PC-9 (cell line): ENCODE measurements around the gene OXSM. TPM values are rescaled to one million over a fixed set of nuclear protein-coding genes. Genes with fewer than 3 reads are reported as not detected.
A peak's percentile ranks its signal among the peaks of the same experiment; 100 is the strongest.

ENCODE experiments used
- BruUV-seq: library from RNA; stranded (reverse); fragments of 400-500 nt; replicated peaks from 2 replicates; lab custom pipeline; 2021; lab: Mats Ljungman, UMichigan
- CTCF ChIA-PET: fragments of 300-600 bp; sonication (Branson Sonifier 250); formaldehyde crosslinking; loops from one replicate; lab custom pipeline; 2022; ENCODE audit warnings: antibody characterized with exemption; lab: Charles Lee
- POLR2A ChIA-PET: fragments of 300-600 bp; sonication (Branson Sonifier 250); formaldehyde crosslinking; loops from one replicate; lab custom pipeline; 2022; ENCODE audit warnings: antibody characterized with exemption; ENCODE audit not compliant: unreplicated experiment; lab: Charles Lee
- DNase-seq, 2 experiments: peaks; one replicate each; pipeline versions ENCODE4 v3.0.0 to v3.0.0-alpha.2; 2015 to 2022; ENCODE audit warnings: mixed read lengths in 1 of 2
- H2AFZ ChIP-seq: fragments of 200-600 bp; sonication (generic); 2 replicates; pipeline ENCODE4 v1.8.1; 2017; ENCODE audit warnings: antibody characterized with exemption
- H3F3A ChIP-seq: fragments of 200-600 bp; sonication (generic); 2 replicates; pipeline ENCODE4 v1.8.1; 2017; ENCODE audit warnings: antibody characterized with exemption, mild to moderate bottlenecking, low read depth; ENCODE audit not compliant: insufficient read depth
- H3K27ac ChIP-seq: fragments of 200-600 bp; sonication (generic); 2 replicates; pipeline ENCODE4 v1.6.1; 2016; ENCODE audit warnings: mixed run types
- H3K27me3 ChIP-seq: fragments of 200-600 bp; sonication (generic); 2 replicates; pipeline ENCODE4 v1.6.1; 2016; ENCODE audit warnings: low read depth, mixed run types; ENCODE audit not compliant: insufficient read depth
- H3K36me3 ChIP-seq: fragments of 200-600 bp; sonication (generic); 2 replicates; pipeline ENCODE4 v1.6.1; 2016; ENCODE audit warnings: low read depth, mixed run types
- H3K4me1 ChIP-seq: fragments of 200-600 bp; sonication (generic); replicated peaks from 2 replicates; pipeline ENCODE4 v1.6.1; 2016; ENCODE audit warnings: mixed run types; ENCODE audit not compliant: insufficient read depth
- H3K4me2 ChIP-seq: fragments of 200-600 bp; sonication (generic); 2 replicates; pipeline ENCODE4 v1.6.1; 2017; ENCODE audit warnings: mixed run types
- H3K4me3 ChIP-seq: fragments of 200-600 bp; sonication (generic); 2 replicates; pipeline ENCODE4 v1.6.1; 2016; ENCODE audit warnings: mixed run types
- H3K79me2 ChIP-seq: fragments of 200-600 bp; sonication (generic); 2 replicates; pipeline ENCODE4 v1.6.1; 2017; ENCODE audit warnings: low read depth, mixed run types
- H3K9me2 ChIP-seq: fragments of 200-600 bp; sonication (generic); 2 replicates; pipeline ENCODE4 v1.8.1; 2017; ENCODE audit warnings: mild to moderate bottlenecking; ENCODE audit not compliant: insufficient read depth
- H3K9me3 ChIP-seq: fragments of 200-600 bp; sonication (generic); 2 replicates; pipeline ENCODE4 v1.8.1; 2016; ENCODE audit warnings: low read depth; ENCODE audit not compliant: insufficient read depth
- H4K20me1 ChIP-seq: fragments of 200-600 bp; sonication (generic); 2 replicates; pipeline ENCODE4 v1.8.1; 2017; ENCODE audit not compliant: insufficient read depth
- EZH2 ChIP-seq: fragments of 200-600 bp; sonication (generic); IDR thresholded peaks from 2 replicates; pipeline ENCODE4 v1.8.0; 2017; ENCODE audit warnings: antibody characterized with exemption, low read depth
- intact Hi-C: fragments of 100-400 bp; cut with micrococcal nuclease; formaldehyde crosslinking; loops from one replicate; pipeline ENCODE4 v1.10.0; 2022; ENCODE audit not compliant: unreplicated experiment
- total RNA-seq: library from RNA; stranded (reverse); gene quantifications from 2 replicates; pipeline ENCODE4 v1.2.3, GENCODE V29; 2021
- TF ChIP-seq, protein P1 (sequence below): fragments of 200-600 bp; sonication (generic); conservative IDR thresholded peaks from 2 replicates; pipeline ENCODE4 v1.6.1; 2017; ENCODE audit warnings: mixed run types, antibody characterized with exemption, mild to moderate bottlenecking, moderate library complexity

Gene OXSM
- total RNA-seq, 1 experiment from 2014 or later, result 13.8 TPM

- no peaks in the 10 kb centered on the region; the same call in 1 of the 2 replicates for H3K9me3 ChIP-seq
- H3K4me3 ChIP-seq, result no peak overlapping the region
- no peaks in the 10 kb centered on the region for H3F3A ChIP-seq
- no peak overlapping the region for H2AFZ ChIP-seq
- ChIA-PET CTCF (no interaction called here), POLR2A (no interaction called here)
- BruUV-seq, result no TSS peak
- no peaks in the 10 kb centered on the region for H3K27me3 ChIP-seq
- H3K4me2 ChIP-seq, result no peak overlapping the region
- no peak for TF ChIP-seq EZH2
- TF ChIP-seq, protein P1, sequence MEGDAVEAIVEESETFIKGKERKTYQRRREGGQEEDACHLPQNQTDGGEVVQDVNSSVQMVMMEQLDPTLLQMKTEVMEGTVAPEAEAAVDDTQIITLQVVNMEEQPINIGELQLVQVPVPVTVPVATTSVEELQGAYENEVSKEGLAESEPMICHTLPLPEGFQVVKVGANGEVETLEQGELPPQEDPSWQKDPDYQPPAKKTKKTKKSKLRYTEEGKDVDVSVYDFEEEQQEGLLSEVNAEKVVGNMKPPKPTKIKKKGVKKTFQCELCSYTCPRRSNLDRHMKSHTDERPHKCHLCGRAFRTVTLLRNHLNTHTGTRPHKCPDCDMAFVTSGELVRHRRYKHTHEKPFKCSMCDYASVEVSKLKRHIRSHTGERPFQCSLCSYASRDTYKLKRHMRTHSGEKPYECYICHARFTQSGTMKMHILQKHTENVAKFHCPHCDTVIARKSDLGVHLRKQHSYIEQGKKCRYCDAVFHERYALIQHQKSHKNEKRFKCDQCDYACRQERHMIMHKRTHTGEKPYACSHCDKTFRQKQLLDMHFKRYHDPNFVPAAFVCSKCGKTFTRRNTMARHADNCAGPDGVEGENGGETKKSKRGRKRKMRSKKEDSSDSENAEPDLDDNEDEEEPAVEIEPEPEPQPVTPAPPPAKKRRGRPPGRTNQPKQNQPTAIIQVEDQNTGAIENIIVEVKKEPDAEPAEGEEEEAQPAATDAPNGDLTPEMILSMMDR, result no peak
- no peaks in the 10 kb centered on the region for H3K9me2 ChIP-seq
- no peaks in the 10 kb centered on the region for H3K4me1 ChIP-seq
- intact Hi-C loops, result loop anchor here (5.0 kb wide), 2 partner anchors 122 to 872 kb away; no protein-coding TSS in a partner anchor
- no peaks in the 10 kb centered on the region for H4K20me1 ChIP-seq
- no peaks in the 10 kb centered on the region for H3K36me3 ChIP-seq
- no peak overlapping the region for H3K27ac ChIP-seq
- no peak for DNase-seq
- H3K79me2 ChIP-seq, result no peaks in the 10 kb centered on the region
These were observed 50.2 kb downstream of the OXSM start for GRCh38 chr3:25840099-25840498.

- no peaks in the 10 kb centered on the region; the same call in 1 of the 2 replicates for H3K9me3 ChIP-seq
- BruUV-seq, result no TSS peak
- POLR2A ChIA-PET, result no interaction called here
- no peak overlapping the region for H3K27ac ChIP-seq
- H3K4me2 ChIP-seq, result no peak overlapping the region
- H3F3A ChIP-seq, result no peaks in the 10 kb centered on the region
- TF ChIP-seq EZH2, result no peak
- TF ChIP-seq, protein P1, result peak; percentile 45
- CTCF ChIA-PET, result no interaction called here
- intact Hi-C loops, result loop anchor here (5.0 kb wide), 2 partner anchors 119 to 869 kb away; no protein-coding TSS in a partner anchor
- no peaks in the 10 kb centered on the region for H3K9me2 ChIP-seq
- H3K4me1 ChIP-seq, result no peaks in the 10 kb centered on the region
- H4K20me1 ChIP-seq, result no peaks in the 10 kb centered on the region; the same call in 1 of the 2 replicates
- H3K4me3 ChIP-seq, result no peak overlapping the region
- H3K36me3 ChIP-seq, result no peaks in the 10 kb centered on the region
- H2AFZ ChIP-seq, result no peak overlapping the region
- H3K79me2 ChIP-seq, result no peaks in the 10 kb centered on the region
- no peak for DNase-seq
- no peaks in the 10 kb centered on the region for H3K27me3 ChIP-seq
These were observed 53.4 kb downstream of the OXSM start for GRCh38 chr3:25843332-25843731.

Other genes with a start within 250 kb of the OXSM start
- 80.1 and 106 TPM in 2 replicates for gene TOP2B, start 125.2 kb upstream of the OXSM start, total RNA-seq
- 26.3 and 29.4 TPM in 2 replicates for gene NGLY1, start 6.6 kb upstream of the OXSM start, total RNA-seq